ENCODE data around the gene OLFM1.

The OLFM1 gene

DNA sequence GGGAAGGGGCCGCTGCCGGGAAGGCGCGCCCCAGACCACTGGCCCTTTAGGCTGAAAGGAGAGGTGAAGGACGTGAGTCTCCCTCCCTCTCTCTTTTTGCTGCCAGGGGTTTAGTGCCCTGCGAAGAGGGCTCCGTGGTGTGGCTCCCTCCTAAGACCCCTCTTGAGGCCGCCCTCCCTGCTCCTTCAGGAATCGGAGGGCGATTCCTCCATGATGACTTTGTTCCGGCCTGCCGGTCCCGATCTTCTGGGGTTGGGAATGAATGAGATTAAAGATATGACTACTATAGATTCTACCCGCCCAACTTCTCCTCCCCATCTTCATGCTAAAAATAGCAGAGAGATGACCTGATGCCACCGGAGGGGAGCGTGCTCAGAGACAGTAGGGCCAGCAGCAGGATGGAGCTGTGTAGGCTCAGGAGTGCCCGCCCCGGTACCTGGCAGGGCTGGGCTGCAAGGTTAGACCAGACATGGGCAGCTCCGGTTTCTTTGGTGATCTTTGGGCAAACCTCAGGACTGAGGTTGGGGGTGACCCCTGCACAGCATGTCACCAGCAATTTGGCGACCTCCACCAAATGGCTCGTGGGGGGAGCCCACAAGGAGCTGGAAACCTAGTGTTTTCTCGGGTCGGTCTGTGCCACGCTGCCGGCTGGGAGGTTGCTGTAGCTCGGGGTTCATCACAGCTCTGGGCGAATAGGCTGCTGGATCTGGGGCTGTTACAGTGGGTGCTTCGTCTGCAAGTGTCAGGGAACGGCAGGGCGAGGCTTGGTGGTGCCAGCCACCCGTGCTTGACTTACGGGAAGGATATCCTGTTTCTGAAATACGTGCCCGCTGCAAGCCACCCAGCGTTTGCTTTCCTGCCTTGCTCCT is 1.7 kb downstream of the OLFM1 start:
- no peak for DNase-seq (ENCODE audit: low read depth in 1 of 2, low spot score in 1 of 2)

GRCh38 chr9:135090081-135090480 is 2.6 kb downstream of the OLFM1 start:
- no peak for DNase-seq (ENCODE audit: low read depth in 1 of 2, low spot score in 1 of 2)

- DNase-seq (ENCODE audit: low read depth in 1 of 2, low spot score in 1 of 2), result no peak
Measured at GRCh38 chr9:135090547-135090946, 3.1 kb downstream of the OLFM1 start.

DNA sequence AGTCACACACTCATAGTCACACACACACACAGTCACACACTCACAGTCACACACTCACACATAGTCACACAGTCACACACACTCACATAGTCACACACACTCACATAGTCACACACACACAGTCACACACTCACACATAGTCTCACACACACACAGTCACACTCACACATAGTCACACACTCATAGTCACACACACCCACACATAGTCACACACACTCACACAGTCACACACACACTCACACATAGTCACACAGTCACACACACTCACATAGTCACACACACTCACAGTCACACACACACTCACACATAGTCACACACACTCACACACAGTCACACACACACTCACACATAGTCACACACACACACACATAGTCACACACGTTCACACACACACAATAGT is 4.1 kb downstream of the OLFM1 start:
- no peak for DNase-seq (ENCODE audit: low read depth in 1 of 2, low spot score in 1 of 2)

GRCh38 chr9:135093111-135093510 is 5.6 kb downstream of the OLFM1 start:
- DNase-seq (ENCODE audit: low read depth in 1 of 2, low spot score in 1 of 2), result no peak

DNA sequence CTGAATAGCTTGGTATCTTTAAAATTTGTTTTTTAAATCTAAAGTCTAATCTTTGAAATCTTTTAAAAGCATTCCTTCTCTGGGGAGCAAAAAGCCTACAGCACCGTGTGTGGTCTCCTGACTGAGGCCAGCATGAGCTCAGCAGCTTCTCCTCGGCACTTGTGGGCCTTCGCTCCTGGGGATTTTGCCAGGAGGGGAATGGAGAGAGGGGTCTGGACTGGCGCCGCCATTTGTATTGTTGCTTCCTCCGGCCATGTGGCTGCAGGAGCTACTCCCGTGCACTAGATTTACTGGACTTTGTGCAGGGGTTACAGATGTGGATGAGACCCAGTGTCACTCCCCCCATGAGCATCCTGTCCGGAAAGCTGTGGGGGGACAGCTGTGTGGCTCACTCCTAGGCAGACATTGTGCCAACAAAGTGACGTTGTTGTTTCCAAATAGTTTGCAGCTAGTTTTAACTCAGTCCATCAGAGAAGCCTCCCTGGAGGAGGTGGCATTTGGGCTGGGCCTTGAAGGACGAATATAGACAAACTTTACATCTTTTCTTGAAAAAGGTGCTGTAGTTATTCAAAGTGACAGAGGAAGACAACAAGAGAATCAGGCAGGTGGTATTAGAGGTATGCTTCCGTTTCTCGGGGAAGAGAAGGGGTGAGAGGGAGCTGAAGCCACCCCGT is 6.6 kb downstream of the OLFM1 start:
- no peak for DNase-seq (ENCODE audit: low read depth in 1 of 2, low spot score in 1 of 2)

GRCh38 chr9:135095470-135096407 is 8.3 kb downstream of the OLFM1 start:
- DNase-seq (ENCODE audit: low read depth in 1 of 2, low spot score in 1 of 2), result no peak

- no peak for DNase-seq (ENCODE audit: low read depth in 1 of 2, low spot score in 1 of 2)
Measured at GRCh38 chr9:135096408-135096895, 9.0 kb downstream of the OLFM1 start.

DNA sequence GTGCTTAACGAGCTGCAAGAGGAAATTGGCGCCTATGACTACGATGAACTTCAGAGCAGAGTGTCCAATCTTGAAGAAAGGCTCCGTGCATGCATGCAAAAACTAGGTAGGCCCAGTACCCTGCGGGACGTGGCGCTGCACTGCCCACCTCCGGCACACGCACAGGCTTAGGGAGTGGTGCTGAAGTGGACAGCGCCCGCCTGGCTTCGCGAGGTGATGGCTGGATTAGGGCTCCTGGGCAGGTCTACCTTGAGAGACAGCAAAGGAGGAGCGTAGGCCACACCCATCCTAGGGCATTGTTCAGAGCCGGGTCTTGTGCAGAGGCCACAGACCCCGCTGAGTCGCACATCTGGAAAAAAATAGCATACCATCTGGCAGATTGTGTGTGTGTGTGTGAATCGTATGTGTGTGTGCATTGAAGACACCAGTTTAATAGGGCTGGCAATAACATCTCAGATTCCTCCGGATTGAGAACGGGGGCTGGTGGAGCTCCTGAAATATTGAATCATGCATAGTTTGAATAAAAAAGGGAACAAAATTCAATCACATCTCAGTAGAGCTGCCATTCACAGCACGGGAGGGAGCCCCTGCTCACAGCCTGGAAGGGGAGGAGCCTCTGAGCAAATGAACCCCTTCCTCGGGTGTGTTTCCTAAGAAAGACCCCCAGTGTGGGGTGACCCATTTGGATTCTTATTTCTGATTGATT is 11.1 kb downstream of the OLFM1 start:
- no peak for DNase-seq (ENCODE audit: low read depth in 1 of 2, low spot score in 1 of 2)

GRCh38 chr9:135099574-135099973 is 12.1 kb downstream of the OLFM1 start:
- DNase-seq (ENCODE audit: low read depth in 1 of 2, low spot score in 1 of 2), result no peak

GRCh38 chr9:135100241-135100681 is 12.8 kb downstream of the OLFM1 start:
- DNase-seq (ENCODE audit: low read depth in 1 of 2, low spot score in 1 of 2), result no peak

DNA sequence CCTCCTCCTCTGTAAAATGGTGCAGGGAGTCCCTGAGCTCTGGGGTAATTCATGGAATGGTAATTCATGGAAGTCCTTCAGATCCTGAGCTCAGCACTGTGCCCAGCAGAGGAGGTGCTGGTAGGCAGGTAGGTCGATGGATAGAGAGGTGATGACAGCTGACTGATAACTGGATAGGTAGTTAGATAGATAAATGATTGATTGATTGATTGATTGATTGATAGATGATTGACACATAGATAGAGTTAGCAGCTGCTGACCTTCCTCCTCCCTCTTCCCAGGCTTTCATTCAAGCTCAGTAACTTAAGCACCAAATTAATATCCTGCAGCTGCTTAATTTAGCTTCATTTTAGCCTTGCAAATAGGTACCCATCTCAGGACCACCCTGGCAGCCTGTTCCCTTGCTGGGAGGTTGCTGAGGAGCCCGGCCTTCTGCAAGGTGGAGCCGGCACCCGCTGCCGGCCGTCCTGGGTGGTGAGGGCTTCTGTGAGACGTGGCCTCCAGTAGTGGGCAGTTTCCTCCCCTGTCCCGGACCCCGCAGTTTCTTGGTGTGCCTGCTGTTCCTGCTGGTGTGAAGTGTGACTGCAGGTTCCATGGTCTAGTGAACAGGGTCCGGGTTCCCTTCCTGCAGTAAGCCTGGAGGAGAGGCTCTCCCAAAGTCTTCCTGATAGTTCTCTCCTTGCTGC is 13.4 kb downstream of the OLFM1 start:
- no peak for DNase-seq (ENCODE audit: low read depth in 1 of 2, low spot score in 1 of 2)

DNA sequence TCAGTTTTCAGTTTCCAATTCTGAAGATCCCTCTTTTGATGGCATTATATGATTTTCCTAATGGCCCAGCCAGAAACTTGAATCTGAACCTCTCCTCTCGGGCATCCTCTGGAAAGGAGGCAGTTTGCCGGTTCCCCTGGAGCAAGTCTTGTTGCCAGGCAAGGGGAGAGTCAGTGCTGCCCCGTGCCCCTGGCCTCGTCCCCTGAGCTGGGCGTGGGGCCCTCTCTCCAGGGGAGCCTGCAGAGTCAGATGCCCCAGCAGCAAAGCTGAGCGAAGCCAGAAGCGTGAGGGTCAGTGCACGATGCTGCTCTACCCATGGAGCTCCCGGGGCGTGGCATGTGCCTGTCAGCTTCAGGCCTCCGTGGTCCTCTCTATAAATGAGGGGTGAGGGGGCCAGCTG is 14.0 kb downstream of the OLFM1 start:
- DNase-seq (ENCODE audit: low read depth in 1 of 2, low spot score in 1 of 2), result no peak

GRCh38 chr9:135101926-135102325 is 14.5 kb downstream of the OLFM1 start:
- no peak for DNase-seq (ENCODE audit: low read depth in 1 of 2, low spot score in 1 of 2)

- no peak for DNase-seq (ENCODE audit: low read depth in 1 of 2, low spot score in 1 of 2)
Measured at GRCh38 chr9:135102331-135102730, 14.9 kb downstream of the OLFM1 start.

DNA sequence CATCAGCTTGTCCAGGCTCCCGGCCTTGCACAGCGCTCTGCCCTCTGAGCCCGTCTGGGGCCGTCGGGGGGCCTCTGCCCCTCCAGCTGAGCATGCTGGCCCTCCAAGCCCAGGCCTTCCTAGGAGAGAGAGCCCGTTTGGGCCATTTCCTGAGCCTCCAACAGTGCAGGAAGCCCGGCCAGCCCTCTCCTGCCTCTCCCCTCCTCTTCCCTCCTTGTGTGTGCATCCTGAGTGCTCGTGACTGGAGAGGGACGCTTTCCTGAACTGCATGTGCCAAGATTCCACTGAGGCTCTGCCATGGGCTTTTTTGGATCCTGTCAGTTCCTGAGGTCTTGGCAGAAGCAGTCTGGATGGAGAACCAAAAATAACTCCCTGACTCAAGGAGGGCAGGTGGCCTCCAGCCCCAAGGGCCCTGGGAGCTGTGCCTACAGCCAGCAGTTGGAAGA is 15.6 kb downstream of the OLFM1 start:
- DNase-seq (ENCODE audit: low read depth in 1 of 2, low spot score in 1 of 2), result no peak

DNA sequence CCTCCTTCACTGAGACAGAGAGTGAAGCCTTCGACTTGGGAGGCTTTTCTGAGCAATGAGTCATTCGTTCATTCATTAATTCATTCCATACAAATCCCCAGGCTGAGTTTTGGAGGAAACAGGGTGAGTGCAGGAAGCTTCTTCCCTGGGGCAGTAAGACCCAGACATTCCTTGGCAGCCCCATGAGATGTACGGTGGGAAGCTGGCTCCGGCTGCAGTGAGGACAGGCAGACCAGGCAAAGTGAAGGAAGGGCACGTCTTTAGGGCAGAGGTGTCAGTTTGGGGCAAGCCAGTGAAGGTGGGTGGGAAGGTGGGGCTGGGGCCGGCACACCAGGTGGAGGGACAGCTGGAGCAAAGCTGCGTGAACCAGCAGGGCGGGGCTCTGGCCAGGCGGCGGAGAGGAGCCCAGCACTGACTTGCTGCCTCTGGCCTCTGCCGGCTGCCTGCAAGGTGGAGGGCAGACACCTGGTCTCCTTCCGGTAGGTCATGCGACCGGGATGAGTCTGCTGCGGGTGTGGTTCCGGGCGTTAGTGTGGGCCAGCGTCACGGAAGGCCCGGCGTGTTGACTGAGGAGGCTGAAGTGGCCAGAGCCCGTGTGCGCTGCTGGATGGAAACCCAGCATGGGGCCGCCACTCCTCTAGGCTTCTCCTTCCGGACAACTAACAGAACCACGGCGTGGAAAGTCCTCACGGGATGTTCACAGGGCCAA is 16.6 kb downstream of the OLFM1 start:
- no peak for DNase-seq (ENCODE audit: low read depth in 1 of 2, low spot score in 1 of 2)

- no peak for DNase-seq (ENCODE audit: low read depth in 1 of 2, low spot score in 1 of 2)
Measured at GRCh38 chr9:135104761-135105160, 17.3 kb downstream of the OLFM1 start.

DNA sequence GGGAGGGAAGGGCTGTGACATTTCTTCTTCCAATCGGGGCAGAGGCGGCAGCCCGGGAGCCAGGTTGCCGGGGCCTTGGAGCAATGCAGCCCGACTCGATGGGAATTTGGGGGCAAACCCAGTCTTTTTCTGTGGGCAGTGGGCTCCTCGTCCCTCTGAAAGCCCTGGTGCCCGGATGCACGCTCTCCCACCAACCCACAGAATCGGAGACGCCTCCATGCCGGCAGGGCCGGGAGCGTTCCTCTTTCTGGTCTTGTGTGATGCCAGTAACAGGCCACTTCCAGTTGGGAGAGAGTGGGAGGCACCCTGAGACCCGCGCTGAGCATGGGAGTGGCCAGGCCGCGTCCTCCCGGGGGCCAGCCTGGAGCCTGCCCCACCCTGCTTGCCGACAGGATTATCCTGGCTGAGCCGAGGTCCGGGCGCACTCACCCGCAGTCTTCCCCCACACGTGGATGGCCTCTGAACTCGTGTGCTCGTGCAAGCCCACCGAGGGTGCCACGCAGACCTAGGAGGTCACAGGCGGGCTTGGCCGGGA is 17.8 kb downstream of the OLFM1 start:
- no peak for DNase-seq (ENCODE audit: low read depth in 1 of 2, low spot score in 1 of 2)
